GM12878 (cell line): ENCODE results near the gene CPLX4. TPM values are rescaled to one million over a fixed set of nuclear protein-coding genes. Genes with fewer than 3 reads are reported as not detected.

Experiments
- ATAC-seq: fragments of 200-7000 bp; cut with Tn5 transposase; 3 replicates; pipeline ENCODE4 v1.9.1; 2020; ENCODE audit warnings: mild to moderate bottlenecking, moderate library complexity
- BruUV-seq: library from RNA; stranded (reverse); fragments of 400-500 nt; replicated peaks from 2 replicates; lab custom pipeline; 2021; lab: Mats Ljungman, UMichigan
- CTCF ChIA-PET: fragments of 300-600 bp; sonication (Branson Sonifier 250); formaldehyde crosslinking; extraction: SDS; loops from one replicate; lab custom pipeline; 2021; ENCODE audit warnings: inconsistent platforms; lab: Yijun Ruan, JAX
- POLR2A ChIA-PET: fragments of 350-600 bp; formaldehyde crosslinking; extraction: SDS; loops from one replicate; lab custom pipeline; 2021; ENCODE audit warnings: inconsistent platforms; lab: Charles Lee
- RAD21 ChIA-PET: fragments of 300-600 bp; sonication (Branson Sonifier 250); formaldehyde crosslinking; loops from one replicate; lab custom pipeline; 2023; ENCODE audit warnings: antibody characterized with exemption; ENCODE audit not compliant: unreplicated experiment; lab: Charles Lee
- SMC1A ChIA-PET: fragments of 300-600 bp; sonication (Branson Sonifier 250); formaldehyde crosslinking; loops from one replicate; lab custom pipeline; 2023; ENCODE audit not compliant: unreplicated experiment, uncharacterized antibody; lab: Charles Lee
- DNase-seq: peaks from one replicate; pipeline ENCODE4 v3.0.0-alpha.2; 2011; ENCODE audit warnings: low read depth, low spot score
- FAIRE-seq: peaks from 3 replicates; lab custom pipeline; 2011; peaks lifted over from hg19 to GRCh38; lab: Jason Lieb, UNC
- H2AFZ ChIP-seq: 2 replicates; pipeline ENCODE4 v1.6.0; 2011; ENCODE audit warnings: low read depth, low read length, control low read depth; ENCODE audit not compliant: control insufficient read depth
- H3K27ac ChIP-seq: 2 replicates; pipeline ENCODE4 v1.5.1; 2011; ENCODE audit warnings: control low read depth; ENCODE audit not compliant: control insufficient read depth, insufficient read depth
- H3K27me3 ChIP-seq, 2 experiments: replicated peaks in 1 of 2; 2 replicates each; pipeline versions ENCODE4 v1.6.0 to v1.6.1; 2011; ENCODE audit warnings: low read length in 1 of 2; ENCODE audit not compliant: control insufficient read depth in 2 of 2, insufficient read depth in 2 of 2
- H3K36me3 ChIP-seq, 2 experiments: 2 replicates each; pipeline ENCODE4 v1.5.1; 2011; ENCODE audit warnings: low read length in 1 of 2; ENCODE audit not compliant: control insufficient read depth in 2 of 2, insufficient read depth in 2 of 2
- H3K4me1 ChIP-seq: 2 replicates; pipeline ENCODE4 v1.6.1; 2011; ENCODE audit warnings: mild to moderate bottlenecking, low read length, moderate library complexity, mixed read lengths; ENCODE audit not compliant: control insufficient read depth, insufficient read depth
- H3K4me2 ChIP-seq: 2 replicates; pipeline ENCODE4 v1.6.0; 2011; ENCODE audit warnings: control low read depth; ENCODE audit not compliant: control insufficient read depth, insufficient read depth
- H3K4me3 ChIP-seq: fragments of 200-600 bp; sonication (generic); 2 replicates; pipeline ENCODE4 v1.5.1; 2016
- H3K79me2 ChIP-seq: 2 replicates; pipeline ENCODE4 v1.6.0; 2011; ENCODE audit warnings: low read length; ENCODE audit not compliant: control insufficient read depth, insufficient read depth
- H3K9ac ChIP-seq: 2 replicates; pipeline ENCODE4 v1.8.0; 2011; ENCODE audit warnings: low read length, control low read depth, mixed read lengths; ENCODE audit not compliant: control insufficient read depth, insufficient read depth
- H3K9me3 ChIP-seq: replicated peaks from 3 replicates; pipeline ENCODE4 v1.5.1; 2011; ENCODE audit warnings: mild to moderate bottlenecking, low read length; ENCODE audit not compliant: control insufficient read depth, insufficient read depth
- H4K20me1 ChIP-seq: 2 replicates; pipeline ENCODE4 v1.6.0; 2011; ENCODE audit not compliant: control insufficient read depth, insufficient read depth
- CUX1 ChIP-seq: IDR thresholded peaks from 2 replicates; pipeline ENCODE4 v1.6.1; 2012; ENCODE audit warnings: improper control_type of control experiment, low read depth, low read length; ENCODE audit not compliant: insufficient replicate concordance
- EZH2 ChIP-seq: IDR thresholded peaks from 2 replicates; pipeline ENCODE4 v1.6.1; 2012; ENCODE audit warnings: low read depth, mild to moderate bottlenecking, control low read depth, inconsistent platforms, low read length, borderline replicate concordance; ENCODE audit not compliant: control insufficient read depth
- FOXK2 ChIP-seq: fragments of 450-650 bp; IDR thresholded peaks from 2 replicates; pipeline ENCODE4 v1.6.1; 2017; ENCODE audit warnings: mild to moderate bottlenecking, moderate library complexity
- HCFC1 ChIP-seq: fragments of 150-350 bp; IDR thresholded peaks from 2 replicates; pipeline ENCODE4 v1.6.1; 2014; ENCODE audit warnings: low read length
- RAD51 ChIP-seq: fragments of 450-650 bp; IDR thresholded peaks from 2 replicates; pipeline ENCODE4 v1.6.1; 2016; ENCODE audit warnings: moderate library complexity, mild to moderate bottlenecking, inconsistent platforms
- WGBS: methylation state at CpG from one replicate; pipeline ENCODE4 v1.1.6; 2016; ENCODE audit warnings: low lambda C conversion rate; ENCODE audit not compliant: insufficient replicate concordance, insufficient coverage; ENCODE audit errors: missing lambda C conversion rate; 5-methylcytosine and 5-hydroxymethylcytosine counted together
- in situ Hi-C: fragments of 300-500 bp; cut with MboI; formaldehyde crosslinking; loops from 9 replicates; pipeline ENCODE4 v1.14.3; 2018; ENCODE audit warnings: mixed read lengths
- intact Hi-C: fragments of 100-400 bp; cut with micrococcal nuclease; formaldehyde crosslinking; loops from one replicate; pipeline ENCODE4 v1.14.2; 2022; ENCODE audit not compliant: unreplicated experiment
- polyA plus RNA-seq, 11 experiments: library from polyadenylated mRNA; depleted of rRNA in 4 of 11; unstranded in 6 of 11; stranded (reverse) in 5 of 11; fragments of >200 nt; fragmentation: Nextera tagmentation in 4 of 11; fragmentation: Illumina TruSeq in 1 of 11; extraction: Ambion mirVana in 4 of 11; extraction: Trizol in 1 of 11; gene quantifications; 1 replicate in 1 of 11; 2 replicates in 10 of 11; pipeline versions ENCODE4 v1.2.1 to v1.2.3, GENCODE V29; 2011 to 2016; ENCODE audit warnings: inconsistent platforms in 2 of 11, missing spikeins in 2 of 11, low read depth in 1 of 11
- total RNA-seq, 4 experiments: library from RNA; depleted of rRNA in 3 of 4; stranded (reverse); fragments of >200 nt in 3 of 4; fragmentation: Illumina TruSeq in 1 of 4; extraction: Trizol in 1 of 4; gene quantifications; 2 replicates each; pipeline versions ENCODE4 v1.2.1 to v1.2.3, GENCODE V29; 2013 to 2021

CPLX4 gene
- total and polyA plus RNA-seq, 10 of the 15 experiments (the other 5 are each of a cell fraction or from before 2014, with no cell fraction given), result not detected

- Histone ChIP-seq H3K27ac (no peak overlapping the region), H3K9ac (no peak overlapping the region), H3K4me2 (no peak overlapping the region), H3K9me3 (no peaks in the 10 kb centered on the region; the same call in 2 of the 3 replicates), H4K20me1 (no peaks in the 10 kb centered on the region), H3K27me3 (peaks cover 23 to 52% of the 10 kb centered on the region in 2 experiments), H2AFZ (no peak overlapping the region), H3K36me3 (no peaks in the 10 kb centered on the region), H3K4me1 (no peaks in the 10 kb centered on the region), H3K4me3 (no peak overlapping the region), H3K79me2 (no peaks in the 10 kb centered on the region)
- 18% methylated on average over 4 of the region's 4 CpGs for WGBS
- in situ Hi-C loops, result no loop called here
- DNase-seq (no peak), ATAC-seq (no peak), FAIRE-seq (no peak)
- ChIA-PET RAD21 (no interaction called here), POLR2A (no interaction called here), SMC1A (interaction anchor here (1.0 kb wide), 1 partner anchor 552 kb away, joined by 3 read pairs; no protein-coding TSS in a partner anchor), CTCF (interaction anchor here (1.2 to 1.7 kb wide), 2 partner anchors 22 to 132 kb away, joined by 3 to 5 read pairs; no protein-coding TSS in a partner anchor)
- TF ChIP-seq RAD51, result no peak
- BruUV-seq, result no TSS peak
- intact Hi-C loops, result no loop called here
Observed at GRCh38 chr18:59270689-59271257, 47.7 kb downstream of the CPLX4 start.

GRCh38 chr18:59269563-59270119, 48.8 kb downstream of the CPLX4 start:
- Histone ChIP-seq H3K27ac (no peak overlapping the region), H3K9me3 (no peaks in the 10 kb centered on the region; the same call in 2 of the 3 replicates), H3K27me3 (peaks cover 21 to 52% of the 10 kb centered on the region in 2 experiments), H3K4me3 (no peak overlapping the region), H4K20me1 (no peaks in the 10 kb centered on the region), H3K4me2 (no peak overlapping the region), H3K36me3 (no peaks in the 10 kb centered on the region), H3K4me1 (no peaks in the 10 kb centered on the region), H2AFZ (no peak overlapping the region), H3K79me2 (no peaks in the 10 kb centered on the region), H3K9ac (no peak overlapping the region)
- no peak for TF ChIP-seq EZH2
- no peak for TF ChIP-seq HCFC1
- no peak for TF ChIP-seq FOXK2
- no peak for TF ChIP-seq CUX1
- no peak for DNase-seq
- ChIA-PET POLR2A (no interaction called here), SMC1A (interaction anchor here (1.3 kb wide), 1 partner anchor 183 kb away, joined by 3 read pairs; no protein-coding TSS in a partner anchor), CTCF (interaction anchor here (0.7 to 1.7 kb wide), 4 partner anchors 21 to 185 kb away, joined by 3 to 5 read pairs (median 3); no protein-coding TSS in a partner anchor), RAD21 (interaction anchor here (1.3 kb wide), 1 partner anchor 185 kb away, joined by 5 read pairs; no protein-coding TSS in a partner anchor)
- 10% methylated on average over 14 of the region's 17 CpGs for WGBS
- intact Hi-C loops, result no loop called here
- in situ Hi-C loops, result no loop called here
- BruUV-seq, result no TSS peak
- no peak for FAIRE-seq
- no peak for ATAC-seq
